Activated naive CD8-positive, alpha-beta T cell treated with anti-CD3 and anti-CD28 coated beads, Interleukin-2, amount 10 ng/mL, durations not matched to agents 7 days and 5 days (primary cell): ENCODE data around the gene CABLES2. TPM values are rescaled to one million over a fixed set of nuclear protein-coding genes. Genes with fewer than 3 reads are reported as not detected.

Source experiments
- ATAC-seq: fragments of 150-1000 bp; cut with Tn5 transposase; one replicate; pipeline ENCODE4 v1.10.0; 2021; ENCODE audit warnings: low read depth, moderate library complexity
- POLR2A ChIA-PET: fragments of 350-600 bp; sonication (Branson Sonifier 250); formaldehyde crosslinking; loops from one replicate; lab custom pipeline; 2021; ENCODE audit warnings: antibody characterized with exemption; lab: Charles Lee
- DNase-seq: peaks from one replicate; pipeline ENCODE4 v3.0.0; 2021
- H3K27ac Mint-ChIP-seq: one replicate; pipeline ENCODE4 v1.8.0; 2022; ENCODE audit warnings: mild to moderate bottlenecking, mixed read lengths
- H3K27me3 Mint-ChIP-seq: one replicate; pipeline ENCODE4 v1.8.0; 2022; ENCODE audit warnings: mild to moderate bottlenecking, moderate library complexity, mixed read lengths
- H3K36me3 Mint-ChIP-seq: one replicate; pipeline ENCODE4 v1.8.0; 2021; ENCODE audit warnings: mild to moderate bottlenecking, mixed read lengths
- H3K4me1 Mint-ChIP-seq: one replicate; pipeline ENCODE4 v1.8.0; 2021; ENCODE audit warnings: mixed read lengths
- H3K4me3 Mint-ChIP-seq: one replicate; pipeline ENCODE4 v1.8.0; 2022; ENCODE audit warnings: mild to moderate bottlenecking, moderate library complexity, mixed read lengths
- H3K9me3 Mint-ChIP-seq: one replicate; pipeline ENCODE4 v1.8.0; 2021; ENCODE audit warnings: mixed read lengths
- total RNA-seq, 2 experiments: library from RNA; stranded (reverse); gene quantifications; one replicate each; pipeline ENCODE4 v1.2.3, GENCODE V29; 2021

Gene CABLES2
- total RNA-seq, 2 experiments from 2014 or later, result 12.1 to 14.4 TPM

DNA sequence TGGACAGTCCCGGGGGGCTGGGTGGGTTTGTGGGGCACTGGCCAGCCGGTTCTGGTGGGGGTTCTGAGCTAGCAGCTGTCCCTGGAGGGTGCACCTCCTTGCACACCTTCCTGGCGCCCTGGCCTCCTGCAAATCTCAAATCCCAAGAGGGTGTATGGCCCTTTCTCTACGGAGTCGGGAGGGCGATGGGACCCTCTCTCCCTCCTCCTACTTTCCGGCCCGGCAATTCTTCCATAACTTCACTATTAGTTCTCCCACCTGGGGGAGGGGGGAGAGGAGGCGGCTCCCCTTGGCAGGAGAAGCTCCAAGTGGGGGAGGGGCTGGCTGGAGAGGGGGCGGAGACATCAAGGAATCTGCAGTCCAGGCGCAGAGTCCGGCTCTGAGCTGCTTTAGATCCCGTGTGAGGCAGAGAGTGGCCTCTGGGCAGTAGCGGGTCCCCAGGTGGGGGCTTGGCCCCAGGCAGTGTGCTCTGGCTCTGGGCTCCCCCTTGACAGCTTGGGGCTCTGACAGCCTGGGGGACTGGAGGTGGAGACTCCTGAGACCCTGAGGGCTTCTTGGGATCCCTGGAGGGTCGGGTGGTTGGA is 38.6 kb downstream of the CABLES2 start:
- Mint-ChIP-seq H3K27ac (no peak overlapping the region), H3K9me3 (no peaks in the 10 kb centered on the region), H3K27me3 (peaks cover 29% of the 10 kb centered on the region), H3K4me1 (peaks cover 2% of the 10 kb centered on the region), H3K36me3 (no peaks in the 10 kb centered on the region), H3K4me3 (no peak overlapping the region)
- POLR2A ChIA-PET, result interaction anchor here (1.0 kb wide), 1 partner anchor 18 kb away, joined by 6 read pairs; the partner anchor contains the start of gene RPS21
- ATAC-seq, result no peak
- no peak for DNase-seq

DNA sequence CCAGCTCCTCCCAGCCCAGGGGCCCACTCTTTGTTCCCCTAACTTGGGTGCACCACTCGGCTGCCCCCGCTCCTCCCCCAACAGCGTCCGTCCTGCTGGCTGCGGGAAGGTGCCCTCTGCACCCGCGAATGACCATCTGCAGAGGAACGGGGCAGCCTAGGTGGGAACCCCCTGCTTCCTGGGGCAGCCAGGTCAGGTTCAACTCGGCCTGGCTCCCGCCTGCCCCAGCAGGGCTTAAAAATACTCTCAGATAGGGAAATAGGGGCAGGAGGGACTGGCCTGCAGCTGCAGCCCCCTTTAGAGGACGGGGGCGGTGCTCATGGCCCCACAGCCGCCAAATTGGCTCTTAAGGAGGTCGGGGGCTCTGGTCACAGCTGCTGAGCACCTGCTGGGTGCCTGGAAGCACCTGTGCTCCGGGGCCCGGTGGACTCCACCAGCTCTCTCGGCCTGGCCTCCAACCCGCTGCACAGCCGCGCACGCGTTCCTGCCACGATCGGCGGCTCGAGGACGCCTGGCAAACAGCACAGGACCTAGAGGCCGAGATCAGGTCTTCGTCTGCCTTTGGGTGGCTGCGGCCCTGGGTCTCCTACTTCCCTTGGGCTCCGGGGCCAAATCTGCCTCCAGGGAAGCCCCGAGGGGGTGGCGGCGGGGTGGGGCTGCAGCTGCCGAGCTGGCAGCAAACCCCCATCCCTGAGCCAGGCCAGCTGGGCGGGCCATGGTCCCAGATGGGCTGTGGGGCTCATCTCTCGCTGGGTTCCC is 39.3 kb downstream of the CABLES2 start:
- ATAC-seq (no peak), DNase-seq (peak; percentile 53)
- Mint-ChIP-seq H3K27me3 (peaks cover 29% of the 10 kb centered on the region), H3K27ac (no peak overlapping the region), H3K4me3 (peak overlapping the region; percentile 45), H3K36me3 (no peaks in the 10 kb centered on the region), H3K9me3 (no peaks in the 10 kb centered on the region), H3K4me1 (peaks cover 2% of the 10 kb centered on the region)
- POLR2A ChIA-PET, result interaction anchor here (1.0 kb wide), 1 partner anchor 19 kb away, joined by 6 read pairs; the partner anchor contains the start of gene RPS21

DNA sequence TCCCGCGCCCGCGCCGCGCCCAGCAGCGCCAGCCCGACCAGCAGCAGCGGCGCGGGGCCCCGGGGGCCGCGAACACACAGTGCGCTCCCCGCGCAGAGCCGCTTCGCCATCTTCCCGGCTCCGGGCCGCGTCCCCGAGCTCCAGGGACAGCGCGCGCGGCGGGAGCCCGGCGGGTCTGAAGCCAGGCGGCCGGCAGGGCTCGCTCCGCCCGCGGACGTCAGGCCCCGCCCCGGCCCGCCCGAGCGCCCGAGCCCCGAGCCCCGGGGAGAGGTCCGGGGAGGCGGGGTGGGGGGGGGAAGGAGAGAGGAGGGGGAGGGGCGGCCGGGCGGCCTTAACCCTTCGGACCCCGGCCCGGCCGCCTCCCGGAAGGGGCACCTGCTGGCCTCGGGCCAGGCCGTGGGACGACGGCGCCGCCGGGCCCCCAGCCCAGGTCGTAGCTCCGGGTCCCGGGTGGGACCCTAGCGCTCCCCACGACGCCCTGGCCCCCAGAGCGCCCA is 39.9 kb downstream of the CABLES2 start, which contains the start of gene LAMA5:
TSS of gene LAMA5 (minus strand) at position 177 of the 497 bp plus-strand sequence. CDS start at position 110, 67 bp downstream.
- peaks cover 2% of the 10 kb centered on the region for H3K4me1 Mint-ChIP-seq
- H3K4me3 Mint-ChIP-seq, result peak within 1 kb of the TSS; percentile 45
- H3K27me3 Mint-ChIP-seq, result peaks cover 29% of the 10 kb centered on the region
- ATAC-seq, result peak; percentile 20
- DNase-seq, result peak; percentile 59
- H3K27ac Mint-ChIP-seq, result no peak within 1 kb of the TSS
- no peaks in the 10 kb centered on the region for H3K36me3 Mint-ChIP-seq
- H3K9me3 Mint-ChIP-seq, result no peaks in the 10 kb centered on the region
- POLR2A ChIA-PET, result no interaction called here

- POLR2A ChIA-PET, result no interaction called here
- Mint-ChIP-seq H3K9me3 (no peaks in the 10 kb centered on the region), H3K27ac (no peak overlapping the region), H3K36me3 (no peaks in the 10 kb centered on the region), H3K4me1 (peaks cover 2% of the 10 kb centered on the region), H3K4me3 (no peak overlapping the region), H3K27me3 (peaks cover 29% of the 10 kb centered on the region)
- DNase-seq (no peak), ATAC-seq (peak; percentile 21)
Observed at GRCh38 chr20:62366370-62367135, 40.5 kb downstream of the CABLES2 start.

GRCh38 chr20:62365814-62366369 is 41.2 kb downstream of the CABLES2 start:
- DNase-seq (no peak), ATAC-seq (no peak)
- Mint-ChIP-seq H3K27ac (no peak overlapping the region), H3K9me3 (no peaks in the 10 kb centered on the region), H3K4me3 (no peak overlapping the region), H3K36me3 (no peaks in the 10 kb centered on the region), H3K4me1 (peaks cover 2% of the 10 kb centered on the region), H3K27me3 (peaks cover 29% of the 10 kb centered on the region)
- POLR2A ChIA-PET, result no interaction called here

DNA sequence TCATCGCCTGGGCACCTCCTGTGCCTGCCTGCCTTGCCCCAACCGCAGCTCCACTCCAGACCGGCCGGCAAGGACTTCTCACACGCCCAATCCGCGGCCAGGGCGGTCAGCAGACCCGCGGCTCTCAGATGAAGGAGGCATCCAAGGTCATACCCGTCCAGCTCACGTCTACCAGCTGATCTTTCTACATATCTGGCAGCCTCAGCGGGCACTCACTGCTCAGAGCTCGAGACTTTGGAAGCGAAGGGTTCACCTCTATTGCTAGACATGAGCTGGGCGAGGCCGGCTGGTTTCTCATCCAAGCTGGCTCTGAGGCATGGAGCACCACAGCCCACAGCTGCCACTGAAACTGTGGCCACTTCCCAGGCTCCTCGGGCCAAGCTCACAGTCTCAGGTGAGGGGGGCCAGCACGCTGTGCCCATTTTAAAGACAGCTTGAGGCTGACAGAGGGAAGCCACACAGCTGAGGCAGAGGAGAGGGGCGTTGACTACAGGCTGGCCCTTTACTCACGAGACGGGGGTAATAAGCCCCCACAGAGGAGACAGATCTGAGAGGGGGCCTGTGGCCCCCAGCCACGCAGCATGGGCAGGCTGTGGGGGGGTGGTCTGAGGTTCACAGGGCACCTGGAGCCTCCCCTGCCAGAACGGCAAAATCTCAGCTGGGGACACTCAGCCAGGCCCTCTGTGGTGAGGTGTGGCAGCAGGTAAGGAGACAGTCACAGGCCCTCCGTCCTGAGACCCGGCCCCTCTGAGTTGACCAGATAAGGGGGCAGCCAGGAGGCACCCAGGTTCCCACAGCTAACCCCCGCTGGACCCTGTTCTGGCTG is 42.0 kb downstream of the CABLES2 start:
- peaks cover 2% of the 10 kb centered on the region for H3K4me1 Mint-ChIP-seq
- no peaks in the 10 kb centered on the region for H3K9me3 Mint-ChIP-seq
- H3K27ac Mint-ChIP-seq, result no peak overlapping the region
- POLR2A ChIA-PET, result no interaction called here
- no peak for ATAC-seq
- no peaks in the 10 kb centered on the region for H3K36me3 Mint-ChIP-seq
- no peak for DNase-seq
- no peak overlapping the region for H3K4me3 Mint-ChIP-seq
- peaks cover 29% of the 10 kb centered on the region for H3K27me3 Mint-ChIP-seq

GRCh38 chr20:62363920-62364851 is 42.9 kb downstream of the CABLES2 start:
- Mint-ChIP-seq H3K4me1 (peaks cover 2% of the 10 kb centered on the region), H3K27ac (no peak overlapping the region), H3K27me3 (peaks cover 24% of the 10 kb centered on the region), H3K36me3 (no peaks in the 10 kb centered on the region), H3K9me3 (no peaks in the 10 kb centered on the region), H3K4me3 (no peak overlapping the region)
- DNase-seq, result no peak
- no peak for ATAC-seq
- POLR2A ChIA-PET, result no interaction called here

GRCh38 chr20:62362991-62363919 is 43.8 kb downstream of the CABLES2 start:
- no peak for ATAC-seq
- DNase-seq, result no peak
- H3K27me3 Mint-ChIP-seq, result peaks cover 17% of the 10 kb centered on the region
- no peaks in the 10 kb centered on the region for H3K4me1 Mint-ChIP-seq
- H3K27ac Mint-ChIP-seq, result no peak overlapping the region
- H3K36me3 Mint-ChIP-seq, result no peaks in the 10 kb centered on the region
- no peak overlapping the region for H3K4me3 Mint-ChIP-seq
- no peaks in the 10 kb centered on the region for H3K9me3 Mint-ChIP-seq
- POLR2A ChIA-PET, result no interaction called here

- Mint-ChIP-seq H3K4me3 (no peak overlapping the region), H3K27me3 (peaks cover 11% of the 10 kb centered on the region), H3K9me3 (no peaks in the 10 kb centered on the region), H3K27ac (no peak overlapping the region), H3K36me3 (no peaks in the 10 kb centered on the region), H3K4me1 (no peaks in the 10 kb centered on the region)
- POLR2A ChIA-PET, result no interaction called here
- ATAC-seq (no peak), DNase-seq (no peak)
Observed at GRCh38 chr20:62362590-62362940, 44.5 kb downstream of the CABLES2 start.

DNA sequence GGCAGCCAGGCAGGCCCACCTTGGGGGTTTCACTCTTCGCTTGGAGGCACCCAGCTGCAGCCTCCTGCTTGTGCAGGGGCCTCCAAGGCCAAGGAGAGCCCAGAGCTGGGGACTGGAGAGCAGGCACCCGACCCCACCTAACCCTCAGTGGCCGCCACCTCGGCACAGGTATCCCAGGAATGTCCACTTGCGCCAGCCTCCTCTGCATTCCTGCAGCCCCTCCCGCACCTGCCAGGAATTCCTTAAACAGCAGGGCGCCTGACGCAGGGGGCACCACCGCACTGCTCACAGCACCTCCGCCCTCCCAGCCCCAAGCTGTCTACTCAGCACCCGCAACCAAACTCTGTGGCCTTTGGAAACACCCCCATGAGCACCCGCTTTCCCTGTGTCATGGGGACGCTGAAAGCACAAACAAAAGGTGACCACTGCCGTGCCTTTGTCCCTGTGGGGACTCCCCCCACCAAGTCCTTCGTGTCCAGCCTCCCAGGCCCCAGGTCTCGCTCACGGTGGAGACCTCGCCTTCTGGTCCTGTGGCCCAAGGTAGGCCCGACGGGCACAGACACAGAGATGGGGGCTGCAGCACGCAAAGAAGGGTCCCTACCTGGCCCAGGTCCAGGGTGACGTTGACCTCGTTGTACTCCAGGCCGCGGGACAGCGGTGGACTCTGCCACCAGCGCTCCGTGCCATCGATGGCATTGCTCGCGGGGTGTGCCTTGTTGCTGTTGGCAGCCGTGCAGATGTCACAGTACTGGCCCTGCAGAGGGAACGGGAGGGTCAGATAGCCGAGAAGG is 45.1 kb downstream of the CABLES2 start:
- Mint-ChIP-seq H3K9me3 (no peaks in the 10 kb centered on the region), H3K4me3 (no peak overlapping the region), H3K27me3 (peaks cover 11% of the 10 kb centered on the region), H3K4me1 (no peaks in the 10 kb centered on the region), H3K27ac (no peak overlapping the region), H3K36me3 (no peaks in the 10 kb centered on the region)
- no peak for ATAC-seq
- DNase-seq, result no peak
- POLR2A ChIA-PET, result no interaction called here
